NCI-H345 (cell line): ENCODE results near the gene KRT17.

ENCODE experiments used
- DNase-seq: peaks from one replicate; lab custom pipeline; 2025; lab: John Stamatoyannopoulos, UW

KRT17 gene

GRCh38 chr17:41571561-41572434 lies 52.6 kb downstream of the KRT17 start, which contains the start of gene KRT9:
Gene KRT9 (minus strand): TSS chr17:41572059. CDS start chr17:41571992, 67 bp downstream.
- no peak for DNase-seq
